ENCODE measurements around the gene OR7C2. TPM values are rescaled to one million over a fixed set of nuclear protein-coding genes. Genes with fewer than 3 reads are reported as not detected.

OR7C2 gene
- total RNA-seq, 1 experiment from 2014 or later: not detected

GRCh38 chr19:14915116-14915515, 26.2 kb upstream of the OR7C2 start:
- Histone ChIP-seq H3K79me2 (ENCODE audit: insufficient read depth, low read length) (no peaks in the 10 kb centered on the region), H3K4me1 (ENCODE audit: insufficient read depth, low read length) (no peaks in the 10 kb centered on the region), H2BK120ac (ENCODE audit: low read depth, low read length, poor library complexity, severe bottlenecking) (no peak overlapping the region), H3K9me3 (ENCODE audit: control insufficient read depth, low read depth, low read length) (no peaks in the 10 kb centered on the region), H3K56ac (ENCODE audit: insufficient read length, low read depth, low read length) (no peak overlapping the region), H3K4me2 (ENCODE audit: insufficient read depth, insufficient read length, low read length) (no peak overlapping the region), H3K18ac (ENCODE audit: insufficient read length, low read depth, low read length) (no peak overlapping the region), H3K27me3 (ENCODE audit: insufficient read depth, low read length) (no peaks in the 10 kb centered on the region), H4K20me1 (ENCODE audit: control insufficient read depth, insufficient read depth, insufficient read length) (no peaks in the 10 kb centered on the region), H3K27ac (ENCODE audit: insufficient read length, low read depth, low read length) (no peak overlapping the region), H2BK5ac (ENCODE audit: insufficient read length, low read length) (no peak overlapping the region), H3K23me2 (ENCODE audit: insufficient read length, low read depth, low read length, poor library complexity, severe bottlenecking) (no peaks in the 10 kb centered on the region), H3K4ac (ENCODE audit: low read depth, low read length) (no peak overlapping the region), H2AFZ (ENCODE audit: low read length) (no peak overlapping the region), H3K79me1 (ENCODE audit: insufficient read depth, low read depth, low read length, poor library complexity, severe bottlenecking) (no peaks in the 10 kb centered on the region), H2BK20ac (ENCODE audit: low read depth, low read length, poor library complexity, severe bottlenecking) (no peak overlapping the region), H3K9ac (ENCODE audit: extremely low read depth, insufficient read length, low read length) (no peak overlapping the region), H4K8ac (replicated peaks; ENCODE audit: insufficient read length, low read depth, low read length) (no peak overlapping the region), H2BK15ac (ENCODE audit: low read depth, low read length) (no peak overlapping the region), H4K91ac (ENCODE audit: insufficient read length, low read depth, low read length) (no peak overlapping the region), H2AK5ac (ENCODE audit: insufficient read length, low read length) (no peak overlapping the region), H4K5ac (ENCODE audit: insufficient read length, low read depth, low read length) (no peak overlapping the region), H2BK12ac (ENCODE audit: insufficient read length, low read depth, low read length) (no peak overlapping the region), H3T11ph (ENCODE audit: low read length) (no peak overlapping the region), H3K14ac (ENCODE audit: insufficient read depth, low read length) (no peak overlapping the region), H3K23ac (ENCODE audit: insufficient read length, low read depth, low read length) (no peak overlapping the region)
- peaks cover 0 to 42% (median 4%) of the 10 kb centered on the region in 3 experiments; a peak in 4 of 7 replicates for H3K36me3 Mint-ChIP-seq (ENCODE audit: insufficient read depth in 1 of 3, low read depth in 3 of 3)
- peaks cover 4% of the 10 kb centered on the region for H3K27me3 Mint-ChIP-seq (ENCODE audit: low read depth)
- no peaks in the 10 kb centered on the region for H3K4me1 Mint-ChIP-seq
- TF ChIP-seq, protein P1, sequence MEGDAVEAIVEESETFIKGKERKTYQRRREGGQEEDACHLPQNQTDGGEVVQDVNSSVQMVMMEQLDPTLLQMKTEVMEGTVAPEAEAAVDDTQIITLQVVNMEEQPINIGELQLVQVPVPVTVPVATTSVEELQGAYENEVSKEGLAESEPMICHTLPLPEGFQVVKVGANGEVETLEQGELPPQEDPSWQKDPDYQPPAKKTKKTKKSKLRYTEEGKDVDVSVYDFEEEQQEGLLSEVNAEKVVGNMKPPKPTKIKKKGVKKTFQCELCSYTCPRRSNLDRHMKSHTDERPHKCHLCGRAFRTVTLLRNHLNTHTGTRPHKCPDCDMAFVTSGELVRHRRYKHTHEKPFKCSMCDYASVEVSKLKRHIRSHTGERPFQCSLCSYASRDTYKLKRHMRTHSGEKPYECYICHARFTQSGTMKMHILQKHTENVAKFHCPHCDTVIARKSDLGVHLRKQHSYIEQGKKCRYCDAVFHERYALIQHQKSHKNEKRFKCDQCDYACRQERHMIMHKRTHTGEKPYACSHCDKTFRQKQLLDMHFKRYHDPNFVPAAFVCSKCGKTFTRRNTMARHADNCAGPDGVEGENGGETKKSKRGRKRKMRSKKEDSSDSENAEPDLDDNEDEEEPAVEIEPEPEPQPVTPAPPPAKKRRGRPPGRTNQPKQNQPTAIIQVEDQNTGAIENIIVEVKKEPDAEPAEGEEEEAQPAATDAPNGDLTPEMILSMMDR (conservative IDR thresholded peaks at IDR 0.05): no peak
- no CpG with 5 or more reads among the region's 6 CpGs for WGBS (ENCODE audit: extremely low coverage, insufficient read length, low lambda C conversion rate)
- no peak overlapping the region for H3K27ac Mint-ChIP-seq
- DNase-seq: no peak
- H3K4me3 Mint-ChIP-seq: no peak overlapping the region
- H3K9me3 Mint-ChIP-seq: peaks cover 52 to 92% of the 10 kb centered on the region in 2 experiments
